ENCODE measurements around the gene SPACA5B.

Gene SPACA5B

GRCh38 chrX:48153769-48154168 is 23.3 kb downstream of the SPACA5B start:
- no peak for TF ChIP-seq CTCF (IDR thresholded peaks at IDR 0.05)

- no peak for TF ChIP-seq CTCF (IDR thresholded peaks at IDR 0.05)
Observed at GRCh38 chrX:48154796-48155195, 24.4 kb downstream of the SPACA5B start.

- no peak for TF ChIP-seq CTCF (IDR thresholded peaks at IDR 0.05)
Observed at GRCh38 chrX:48156014-48156413, 25.6 kb downstream of the SPACA5B start.

GRCh38 chrX:48165241-48165640 is 34.8 kb downstream of the SPACA5B start:
- no peak for TF ChIP-seq CTCF (IDR thresholded peaks at IDR 0.05)

GRCh38 chrX:48179691-48180090 is 49.3 kb downstream of the SPACA5B start:
- no peak for TF ChIP-seq CTCF (IDR thresholded peaks at IDR 0.05)

- TF ChIP-seq CTCF (IDR thresholded peaks at IDR 0.05): no peak
Observed at GRCh38 chrX:48180811-48181210, 50.4 kb downstream of the SPACA5B start.

Measured in LNCAP (cell line).